ENCODE data around the gene OXTR.
"Not testable (repeated sequence)": the region's sequence is repeated elsewhere in the genome, so short reads cannot be mapped to it uniquely, and the experiment has no call there.

OXTR gene

GRCh38 chr3:8723612-8724011 is 45.8 kb downstream of the OXTR start:
- H3K27ac ChIP-seq = no peak overlapping the region
- H3K4me2 ChIP-seq (ENCODE audit: low read length) = no peak overlapping the region
- no peak overlapping the region for H3K4me3 ChIP-seq (ENCODE audit: low read depth, low read length)
- no peaks in the 10 kb centered on the region for H3K79me2 ChIP-seq
- H3K27me3 ChIP-seq (ENCODE audit: control insufficient read depth, insufficient read depth, low read length) = no peaks in the 10 kb centered on the region
- no peak overlapping the region for H2AFZ ChIP-seq
- TF ChIP-seq CTCF (IDR thresholded peaks at IDR 0.05) = no peak
- no peak overlapping the region for H3K9ac ChIP-seq
- no peaks in the 10 kb centered on the region for H3K9me3 ChIP-seq (ENCODE audit: control insufficient read depth, low read length)
- no peaks in the 10 kb centered on the region for H3K36me3 ChIP-seq (ENCODE audit: control insufficient read depth, insufficient read depth, low read length)
- H3K4me1 ChIP-seq = no peaks in the 10 kb centered on the region

- no peaks in the 10 kb centered on the region for H3K27me3 ChIP-seq (ENCODE audit: control insufficient read depth, insufficient read depth, low read length)
- H3K36me3 ChIP-seq (ENCODE audit: control insufficient read depth, insufficient read depth, low read length) = no peaks in the 10 kb centered on the region
- H3K4me2 ChIP-seq (ENCODE audit: low read length) = no peak overlapping the region
- no peaks in the 10 kb centered on the region for H3K9me3 ChIP-seq (ENCODE audit: control insufficient read depth, low read length)
- H3K9ac ChIP-seq = no peak overlapping the region
- H3K4me3 ChIP-seq (ENCODE audit: low read depth, low read length) = no peak overlapping the region
- no peaks in the 10 kb centered on the region for H3K79me2 ChIP-seq
- H3K4me1 ChIP-seq = no peaks in the 10 kb centered on the region
- no peak overlapping the region for H3K27ac ChIP-seq
- no peak overlapping the region for H2AFZ ChIP-seq
- no peak for TF ChIP-seq CTCF (IDR thresholded peaks at IDR 0.05)
Measured at GRCh38 chr3:8722808-8723207, 46.6 kb downstream of the OXTR start.

- H2AFZ ChIP-seq = not testable (repeated sequence)
Measured at GRCh38 chr3:8715757-8716156, 53.7 kb downstream of the OXTR start.

GRCh38 chr3:8713901-8714759 is 55.3 kb downstream of the OXTR start:
- no peaks in the 10 kb centered on the region for H3K79me2 ChIP-seq
- no peak for TF ChIP-seq CTCF (IDR thresholded peaks at IDR 0.05)
- H3K27ac ChIP-seq = no peak overlapping the region
- no peak overlapping the region for H3K4me2 ChIP-seq (ENCODE audit: low read length)
- no peaks in the 10 kb centered on the region for H3K4me1 ChIP-seq
- H3K27me3 ChIP-seq (ENCODE audit: control insufficient read depth, insufficient read depth, low read length) = no peaks in the 10 kb centered on the region
- no peaks in the 10 kb centered on the region for H3K9me3 ChIP-seq (ENCODE audit: control insufficient read depth, low read length)
- H2AFZ ChIP-seq = no peak overlapping the region
- H3K36me3 ChIP-seq (ENCODE audit: control insufficient read depth, insufficient read depth, low read length) = no peaks in the 10 kb centered on the region
- no peak overlapping the region for H3K4me3 ChIP-seq (ENCODE audit: low read depth, low read length)
- no peak overlapping the region for H3K9ac ChIP-seq

More at GRCh38 chr3:8715757-8716156, 53.7 kb downstream of the OXTR start:
- H3K4me3 ChIP-seq (ENCODE audit: low read depth, low read length); H3K36me3 ChIP-seq (ENCODE audit: control insufficient read depth, insufficient read depth, low read length); H3K27ac ChIP-seq; H3K9me3 ChIP-seq (ENCODE audit: control insufficient read depth, low read length); H3K79me2 ChIP-seq; H3K9ac ChIP-seq; H3K27me3 ChIP-seq (ENCODE audit: control insufficient read depth, insufficient read depth, low read length); H3K4me2 ChIP-seq (ENCODE audit: low read length); H3K4me1 ChIP-seq: not testable (repeated sequence)

- Histone ChIP-seq H3K9ac (no peak overlapping the region), H3K79me2 (no peaks in the 10 kb centered on the region), H3K36me3 (ENCODE audit: control insufficient read depth, insufficient read depth, low read length) (no peaks in the 10 kb centered on the region), H3K4me3 (ENCODE audit: low read depth, low read length) (no peak overlapping the region), H3K9me3 (ENCODE audit: control insufficient read depth, low read length) (no peaks in the 10 kb centered on the region), H3K27ac (no peak overlapping the region), H2AFZ (no peak overlapping the region), H3K4me2 (ENCODE audit: low read length) (no peak overlapping the region), H3K4me1 (no peaks in the 10 kb centered on the region), H3K27me3 (ENCODE audit: control insufficient read depth, insufficient read depth, low read length) (no peaks in the 10 kb centered on the region)
- TF ChIP-seq CTCF (IDR thresholded peaks at IDR 0.05) = no peak
Measured at GRCh38 chr3:8712908-8713255, 56.5 kb downstream of the OXTR start.

Measured in parathyroid adenoma (tissue), 2 donors.